ENCODE results near the gene CLTB. TPM values are rescaled to one million over a fixed set of nuclear protein-coding genes. Genes with fewer than 3 reads are reported as not detected.
A peak's percentile ranks its signal among the peaks of the same experiment; 100 is the strongest.

CLTB gene
- total and polyA plus RNA-seq, 2 of the 13 experiments (the other 11 are each of a cell fraction or from before 2014, with no cell fraction given), result 23.3 to 33.8 TPM

DNA sequence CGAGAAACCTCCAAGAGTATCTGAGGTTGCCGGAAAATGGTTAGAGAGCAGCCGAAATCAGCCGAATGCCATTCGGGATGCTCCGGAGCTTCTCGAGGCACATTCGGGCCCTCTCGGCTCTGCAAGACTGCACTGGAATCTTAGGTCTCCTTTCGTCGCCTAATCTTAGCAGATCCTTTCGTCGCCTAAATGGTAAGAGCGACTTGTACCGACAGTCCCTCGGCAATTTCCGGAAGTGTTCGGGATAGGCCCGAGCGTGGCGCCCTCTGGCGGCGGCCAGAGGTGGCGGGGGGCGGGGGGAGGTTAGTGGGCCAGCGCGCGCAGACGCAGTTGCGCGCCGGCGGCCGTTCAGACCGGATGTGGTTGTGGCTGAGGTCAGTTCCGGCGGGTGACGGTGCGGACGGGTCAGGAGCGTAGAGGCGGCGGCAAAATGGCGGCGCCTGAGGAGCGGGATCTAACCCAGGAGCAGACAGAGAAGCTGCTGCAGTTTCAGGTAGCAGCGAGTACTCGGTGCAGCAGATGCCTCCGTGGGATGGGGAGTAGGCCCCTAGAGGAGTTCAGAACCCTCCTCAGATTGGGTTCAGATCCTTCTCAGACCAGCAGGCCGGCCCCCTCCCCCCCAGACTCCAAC lies 31.8 kb upstream of the CLTB start, which contains the start of gene FAF2 (continued):
- TF ChIP-seq, protein P1, sequence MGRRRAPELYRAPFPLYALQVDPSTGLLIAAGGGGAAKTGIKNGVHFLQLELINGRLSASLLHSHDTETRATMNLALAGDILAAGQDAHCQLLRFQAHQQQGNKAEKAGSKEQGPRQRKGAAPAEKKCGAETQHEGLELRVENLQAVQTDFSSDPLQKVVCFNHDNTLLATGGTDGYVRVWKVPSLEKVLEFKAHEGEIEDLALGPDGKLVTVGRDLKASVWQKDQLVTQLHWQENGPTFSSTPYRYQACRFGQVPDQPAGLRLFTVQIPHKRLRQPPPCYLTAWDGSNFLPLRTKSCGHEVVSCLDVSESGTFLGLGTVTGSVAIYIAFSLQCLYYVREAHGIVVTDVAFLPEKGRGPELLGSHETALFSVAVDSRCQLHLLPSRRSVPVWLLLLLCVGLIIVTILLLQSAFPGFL (CRISPR knock-in tag; IDR thresholded peaks at IDR 0.05), result no peak
- TF ChIP-seq ZSCAN25 (CRISPR knock-in tag; IDR thresholded peaks at IDR 0.05), result no peak; the same call in 1 of the 2 replicates
- no peak for TF ChIP-seq ZKSCAN5 (CRISPR knock-in tag; IDR thresholded peaks at IDR 0.05)
- TF ChIP-seq, protein P2, sequence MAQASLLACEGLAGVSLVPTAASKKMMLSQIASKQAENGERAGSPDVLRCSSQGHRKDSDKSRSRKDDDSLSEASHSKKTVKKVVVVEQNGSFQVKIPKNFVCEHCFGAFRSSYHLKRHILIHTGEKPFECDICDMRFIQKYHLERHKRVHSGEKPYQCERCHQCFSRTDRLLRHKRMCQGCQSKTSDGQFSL (CRISPR knock-in tag; IDR thresholded peaks at IDR 0.05), result 0 out of 2 replicates have a peak, but pooled peaks have one; percentile 79
- TF ChIP-seq, protein P3, sequence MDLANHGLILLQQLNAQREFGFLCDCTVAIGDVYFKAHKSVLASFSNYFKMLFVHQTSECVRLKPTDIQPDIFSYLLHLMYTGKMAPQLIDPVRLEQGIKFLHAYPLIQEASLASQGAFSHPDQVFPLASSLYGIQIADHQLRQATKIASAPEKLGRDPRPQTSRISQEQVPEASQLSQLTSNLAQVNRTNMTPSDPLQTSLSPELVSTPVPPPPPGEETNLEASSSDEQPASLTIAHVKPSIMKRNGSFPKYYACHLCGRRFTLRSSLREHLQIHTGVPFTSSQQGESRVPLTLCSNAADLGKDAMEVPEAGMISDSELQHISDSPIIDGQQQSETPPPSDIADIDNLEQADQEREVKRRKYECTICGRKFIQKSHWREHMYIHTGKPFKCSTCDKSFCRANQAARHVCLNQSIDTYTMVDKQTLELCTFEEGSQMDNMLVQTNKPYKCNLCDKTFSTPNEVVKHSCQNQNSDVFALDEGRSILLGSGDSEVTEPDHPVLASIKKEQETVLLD (CRISPR knock-in tag; IDR thresholded peaks at IDR 0.05; ENCODE audit: low read depth), result peak; percentile 6; the same call in 1 of the 2 replicates
- no peak for TF ChIP-seq RBAK (CRISPR knock-in tag; IDR thresholded peaks at IDR 0.05)
- TF ChIP-seq PTBP1 (IDR thresholded peaks at IDR 0.05; ENCODE audit: low read depth, low read length, poor library complexity, severe bottlenecking), result no peak
- TF ChIP-seq ZNF772 (CRISPR knock-in tag; IDR thresholded peaks at IDR 0.05), result peak; percentile 53; the same call in 1 of the 2 replicates
- TF ChIP-seq ATF7 (IDR thresholded peaks at IDR 0.05), result no peak
- no peak; the same call in 1 of the 2 replicates for TF ChIP-seq ATF7 (CRISPR knock-in tag; IDR thresholded peaks at IDR 0.05)
- TF ChIP-seq ZNF747 (CRISPR knock-in tag; IDR thresholded peaks at IDR 0.05; ENCODE audit: borderline replicate concordance), result no peak
- no peak for TF ChIP-seq HOXA5 (CRISPR knock-in tag; IDR thresholded peaks at IDR 0.05)
- TF ChIP-seq FOXK2 (IDR thresholded peaks at IDR 0.05), result no peak
- TF ChIP-seq, protein P4, sequence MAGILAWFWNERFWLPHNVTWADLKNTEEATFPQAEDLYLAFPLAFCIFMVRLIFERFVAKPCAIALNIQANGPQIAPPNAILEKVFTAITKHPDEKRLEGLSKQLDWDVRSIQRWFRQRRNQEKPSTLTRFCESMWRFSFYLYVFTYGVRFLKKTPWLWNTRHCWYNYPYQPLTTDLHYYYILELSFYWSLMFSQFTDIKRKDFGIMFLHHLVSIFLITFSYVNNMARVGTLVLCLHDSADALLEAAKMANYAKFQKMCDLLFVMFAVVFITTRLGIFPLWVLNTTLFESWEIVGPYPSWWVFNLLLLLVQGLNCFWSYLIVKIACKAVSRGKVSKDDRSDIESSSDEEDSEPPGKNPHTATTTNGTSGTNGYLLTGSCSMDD (CRISPR knock-in tag; IDR thresholded peaks at IDR 0.05), result no peak
- no peak for TF ChIP-seq ZNF879 (CRISPR knock-in tag; IDR thresholded peaks at IDR 0.05)
- no peak for TF ChIP-seq FOXJ3 (CRISPR knock-in tag; IDR thresholded peaks at IDR 0.05; ENCODE audit: borderline replicate concordance)
- no peak for TF ChIP-seq XBP1 (CRISPR knock-in tag; IDR thresholded peaks at IDR 0.05)
- TF ChIP-seq ZNF878 (CRISPR knock-in tag; IDR thresholded peaks at IDR 0.05), result peak; percentile 51; the same call in 1 of the 2 replicates
- TF ChIP-seq ZNF180 (CRISPR knock-in tag; IDR thresholded peaks at IDR 0.05; ENCODE audit: borderline replicate concordance, low read depth), result no peak
- no peak for TF ChIP-seq ZNF644 (CRISPR knock-in tag; IDR thresholded peaks at IDR 0.05; ENCODE audit: low read depth)
- TF ChIP-seq HDAC6 (IDR thresholded peaks at IDR 0.05; ENCODE audit: low read depth, low read length), result no peak
- 0 out of 2 replicates have a peak, but pooled peaks have one; percentile 70 for TF ChIP-seq ZNF232 (CRISPR knock-in tag; IDR thresholded peaks at IDR 0.05; ENCODE audit: borderline replicate concordance)
- no peak for TF ChIP-seq HOXA7 (CRISPR knock-in tag; IDR thresholded peaks at IDR 0.05)
- TF ChIP-seq, protein P5, sequence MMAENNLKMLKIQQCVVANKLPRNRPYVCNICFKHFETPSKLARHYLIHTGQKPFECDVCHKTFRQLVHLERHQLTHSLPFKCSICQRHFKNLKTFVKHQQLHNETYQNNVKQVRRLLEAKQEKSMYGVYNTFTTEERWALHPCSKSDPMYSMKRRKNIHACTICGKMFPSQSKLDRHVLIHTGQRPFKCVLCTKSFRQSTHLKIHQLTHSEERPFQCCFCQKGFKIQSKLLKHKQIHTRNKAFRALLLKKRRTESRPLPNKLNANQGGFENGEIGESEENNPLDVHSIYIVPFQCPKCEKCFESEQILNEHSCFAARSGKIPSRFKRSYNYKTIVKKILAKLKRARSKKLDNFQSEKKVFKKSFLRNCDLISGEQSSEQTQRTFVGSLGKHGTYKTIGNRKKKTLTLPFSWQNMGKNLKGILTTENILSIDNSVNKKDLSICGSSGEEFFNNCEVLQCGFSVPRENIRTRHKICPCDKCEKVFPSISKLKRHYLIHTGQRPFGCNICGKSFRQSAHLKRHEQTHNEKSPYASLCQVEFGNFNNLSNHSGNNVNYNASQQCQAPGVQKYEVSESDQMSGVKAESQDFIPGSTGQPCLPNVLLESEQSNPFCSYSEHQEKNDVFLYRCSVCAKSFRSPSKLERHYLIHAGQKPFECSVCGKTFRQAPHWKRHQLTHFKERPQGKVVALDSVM (CRISPR knock-in tag; IDR thresholded peaks at IDR 0.05), result no peak
- TF ChIP-seq ZNF549 (CRISPR knock-in tag; IDR thresholded peaks at IDR 0.05), result no peak
- peak; percentile 4; the same call in 1 of the 2 replicates for TF ChIP-seq MEIS2 (CRISPR knock-in tag; IDR thresholded peaks at IDR 0.05)
- no peak for TF ChIP-seq CHD4 (IDR thresholded peaks at IDR 0.05; ENCODE audit: borderline replicate concordance, low read length)

Data from HepG2 (cell line).